ENCODE measurements around the gene DMPK.

DNA sequence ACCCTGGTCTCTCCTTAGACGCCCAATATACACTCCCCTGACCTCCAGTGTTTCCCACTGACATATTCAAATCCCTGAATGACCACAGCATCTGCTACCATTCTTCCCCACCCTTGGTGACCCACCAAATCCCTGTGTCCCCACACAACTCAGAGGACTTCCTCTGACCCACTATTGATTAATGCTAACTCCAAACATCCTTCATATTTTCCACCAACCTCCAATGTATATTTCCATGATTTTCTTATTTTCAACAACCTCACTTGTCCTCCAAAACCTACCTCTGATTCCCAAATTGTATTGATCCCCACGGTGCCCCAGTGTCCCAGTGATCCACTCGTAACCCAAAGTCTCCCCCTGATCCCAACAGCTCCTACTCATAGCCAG lies 10.9 kb upstream of the DMPK start:
- TF ChIP-seq POLR2AphosphoS5 (IDR thresholded peaks at IDR 0.05; ENCODE audit: low read depth) (no peak), GABPA (IDR thresholded peaks at IDR 0.05; ENCODE audit: low read depth) (no peak), SPI1 (IDR thresholded peaks at IDR 0.05; ENCODE audit: borderline replicate concordance, low read depth) (no peak)
- TF ChIP-seq, protein P1, sequence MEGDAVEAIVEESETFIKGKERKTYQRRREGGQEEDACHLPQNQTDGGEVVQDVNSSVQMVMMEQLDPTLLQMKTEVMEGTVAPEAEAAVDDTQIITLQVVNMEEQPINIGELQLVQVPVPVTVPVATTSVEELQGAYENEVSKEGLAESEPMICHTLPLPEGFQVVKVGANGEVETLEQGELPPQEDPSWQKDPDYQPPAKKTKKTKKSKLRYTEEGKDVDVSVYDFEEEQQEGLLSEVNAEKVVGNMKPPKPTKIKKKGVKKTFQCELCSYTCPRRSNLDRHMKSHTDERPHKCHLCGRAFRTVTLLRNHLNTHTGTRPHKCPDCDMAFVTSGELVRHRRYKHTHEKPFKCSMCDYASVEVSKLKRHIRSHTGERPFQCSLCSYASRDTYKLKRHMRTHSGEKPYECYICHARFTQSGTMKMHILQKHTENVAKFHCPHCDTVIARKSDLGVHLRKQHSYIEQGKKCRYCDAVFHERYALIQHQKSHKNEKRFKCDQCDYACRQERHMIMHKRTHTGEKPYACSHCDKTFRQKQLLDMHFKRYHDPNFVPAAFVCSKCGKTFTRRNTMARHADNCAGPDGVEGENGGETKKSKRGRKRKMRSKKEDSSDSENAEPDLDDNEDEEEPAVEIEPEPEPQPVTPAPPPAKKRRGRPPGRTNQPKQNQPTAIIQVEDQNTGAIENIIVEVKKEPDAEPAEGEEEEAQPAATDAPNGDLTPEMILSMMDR (IDR thresholded peaks at IDR 0.05; ENCODE audit: insufficient read depth, low read length): no peak
- TF ChIP-seq, protein P2, sequence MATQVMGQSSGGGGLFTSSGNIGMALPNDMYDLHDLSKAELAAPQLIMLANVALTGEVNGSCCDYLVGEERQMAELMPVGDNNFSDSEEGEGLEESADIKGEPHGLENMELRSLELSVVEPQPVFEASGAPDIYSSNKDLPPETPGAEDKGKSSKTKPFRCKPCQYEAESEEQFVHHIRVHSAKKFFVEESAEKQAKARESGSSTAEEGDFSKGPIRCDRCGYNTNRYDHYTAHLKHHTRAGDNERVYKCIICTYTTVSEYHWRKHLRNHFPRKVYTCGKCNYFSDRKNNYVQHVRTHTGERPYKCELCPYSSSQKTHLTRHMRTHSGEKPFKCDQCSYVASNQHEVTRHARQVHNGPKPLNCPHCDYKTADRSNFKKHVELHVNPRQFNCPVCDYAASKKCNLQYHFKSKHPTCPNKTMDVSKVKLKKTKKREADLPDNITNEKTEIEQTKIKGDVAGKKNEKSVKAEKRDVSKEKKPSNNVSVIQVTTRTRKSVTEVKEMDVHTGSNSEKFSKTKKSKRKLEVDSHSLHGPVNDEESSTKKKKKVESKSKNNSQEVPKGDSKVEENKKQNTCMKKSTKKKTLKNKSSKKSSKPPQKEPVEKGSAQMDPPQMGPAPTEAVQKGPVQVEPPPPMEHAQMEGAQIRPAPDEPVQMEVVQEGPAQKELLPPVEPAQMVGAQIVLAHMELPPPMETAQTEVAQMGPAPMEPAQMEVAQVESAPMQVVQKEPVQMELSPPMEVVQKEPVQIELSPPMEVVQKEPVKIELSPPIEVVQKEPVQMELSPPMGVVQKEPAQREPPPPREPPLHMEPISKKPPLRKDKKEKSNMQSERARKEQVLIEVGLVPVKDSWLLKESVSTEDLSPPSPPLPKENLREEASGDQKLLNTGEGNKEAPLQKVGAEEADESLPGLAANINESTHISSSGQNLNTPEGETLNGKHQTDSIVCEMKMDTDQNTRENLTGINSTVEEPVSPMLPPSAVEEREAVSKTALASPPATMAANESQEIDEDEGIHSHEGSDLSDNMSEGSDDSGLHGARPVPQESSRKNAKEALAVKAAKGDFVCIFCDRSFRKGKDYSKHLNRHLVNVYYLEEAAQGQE (IDR thresholded peaks at IDR 0.05; ENCODE audit: insufficient replicate concordance, low read depth): no peak
